ENCODE data around the gene RPH3AL. TPM values are rescaled to one million over a fixed set of nuclear protein-coding genes. Genes with fewer than 3 reads are reported as not detected.
"Not testable (repeated sequence)": the region's sequence is repeated elsewhere in the genome, so short reads cannot be mapped to it uniquely, and the experiment has no call there.

The RPH3AL gene
- total RNA-seq, 4 donors from 2014 or later, result 9.9 to 44.7 (median 21.5) TPM

GRCh38 chr17:247767-248166, 104.8 kb downstream of the RPH3AL start:
- DNase-seq, result peak in 1 of 2 donors; percentile 26
- no peak for TF ChIP-seq CTCF (IDR thresholded peaks at IDR 0.05)
- no peak for TF ChIP-seq POLR2A (IDR thresholded peaks at IDR 0.05)

GRCh38 chr17:246851-247421, 105.7 kb downstream of the RPH3AL start:
- Histone ChIP-seq H3K27ac (no peak overlapping the region), H3K9me3 (no peaks in the 10 kb centered on the region), H3K36me3 (no peaks in the 10 kb centered on the region), H3K4me1 (no peaks in the 10 kb centered on the region), H3K4me3 (no peak overlapping the region), H3K27me3 (no peaks in the 10 kb centered on the region)
- TF ChIP-seq POLR2A (IDR thresholded peaks at IDR 0.05), result no peak
- no peak for TF ChIP-seq CTCF (IDR thresholded peaks at IDR 0.05)
- DNase-seq, result no peak
- intact Hi-C loops (cut with DNase I; ENCODE audit: low total_unique reads), result no loop called here

More at GRCh38 chr17:247767-248166, 104.8 kb downstream of the RPH3AL start:
- Histone ChIP-seq H3K36me3 (no peaks in the 10 kb centered on the region), H3K4me1 (no peaks in the 10 kb centered on the region), H3K4me3 (no peak overlapping the region), H3K27me3 (no peaks in the 10 kb centered on the region), H3K9me3 (no peaks in the 10 kb centered on the region), H3K27ac (no peak overlapping the region)
- intact Hi-C loops (cut with DNase I; ENCODE audit: low total_unique reads), result no loop called here

- TF ChIP-seq POLR2A (IDR thresholded peaks at IDR 0.05) (no peak), CTCF (IDR thresholded peaks at IDR 0.05) (no peak)
- Histone ChIP-seq H3K27ac (no peak overlapping the region), H3K9me3 (no peaks in the 10 kb centered on the region), H3K4me3 (no peak overlapping the region), H3K27me3 (no peaks in the 10 kb centered on the region), H3K36me3 (no peaks in the 10 kb centered on the region), H3K4me1 (no peaks in the 10 kb centered on the region)
- DNase-seq, result no peak
- intact Hi-C loops (cut with DNase I; ENCODE audit: low total_unique reads), result no loop called here
Observed at GRCh38 chr17:246226-246625, 106.4 kb downstream of the RPH3AL start.

GRCh38 chr17:245611-246010, 107.0 kb downstream of the RPH3AL start:
- TF ChIP-seq CTCF (IDR thresholded peaks at IDR 0.05) (no peak), POLR2A (IDR thresholded peaks at IDR 0.05) (no peak)
- no peaks in the 10 kb centered on the region for H3K9me3 ChIP-seq
- intact Hi-C loops (cut with DNase I; ENCODE audit: low total_unique reads), result no loop called here
- no peak for DNase-seq
- H3K4me3 ChIP-seq, result no peak overlapping the region
- H3K27me3 ChIP-seq, result no peaks in the 10 kb centered on the region
- H3K4me1 ChIP-seq, result no peaks in the 10 kb centered on the region
- no peak overlapping the region for H3K27ac ChIP-seq
- H3K36me3 ChIP-seq, result no peaks in the 10 kb centered on the region

DNA sequence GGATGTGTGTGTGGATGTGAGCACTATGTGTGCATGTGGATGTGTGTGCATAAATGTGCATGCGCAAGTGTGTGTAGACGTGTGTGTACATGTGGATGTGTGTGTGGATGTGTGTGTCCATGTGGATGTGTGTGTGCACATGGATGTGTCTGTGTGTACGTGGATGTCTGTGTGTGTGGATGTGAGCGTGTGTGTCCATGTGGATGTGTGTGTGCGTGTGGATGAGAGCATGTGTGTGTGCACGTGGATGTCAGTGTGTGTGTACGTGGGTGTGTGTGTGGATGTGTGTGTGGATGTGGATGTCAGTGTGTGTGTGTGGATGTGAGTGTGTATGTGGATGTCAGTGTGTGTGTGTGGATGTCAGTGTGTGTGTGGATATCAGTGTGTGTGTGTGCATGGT, 107.6 kb downstream of the RPH3AL start:
- Histone ChIP-seq H3K4me1 (no peaks in the 10 kb centered on the region), H3K9me3 (no peaks in the 10 kb centered on the region), H3K27me3 (no peaks in the 10 kb centered on the region), H3K27ac (no peak overlapping the region), H3K36me3 (no peaks in the 10 kb centered on the region), H3K4me3 (no peak overlapping the region)
- intact Hi-C loops (cut with DNase I; ENCODE audit: low total_unique reads), result no loop called here
- no peak for TF ChIP-seq POLR2A (IDR thresholded peaks at IDR 0.05)
- no peak for TF ChIP-seq CTCF (IDR thresholded peaks at IDR 0.05)
- DNase-seq, result no peak

GRCh38 chr17:243924-244323, 108.7 kb downstream of the RPH3AL start:
- H3K4me1 ChIP-seq; H3K36me3 ChIP-seq; intact Hi-C loops (cut with DNase I; ENCODE audit: low total_unique reads); H3K9me3 ChIP-seq; H3K27ac ChIP-seq; DNase-seq; H3K27me3 ChIP-seq; H3K4me3 ChIP-seq: not testable (repeated sequence)
